Cardiac muscle cell (in vitro differentiated cells and primary cell): Measurements from ENCODE around the gene ZBED1. TPM values are rescaled to one million over a fixed set of nuclear protein-coding genes. Genes with fewer than 3 reads are reported as not detected.

ENCODE experiments used
- DNase-seq, 2 donors: peaks; one replicate each; pipeline versions ENCODE4 v3.0.0 to v3.0.0-alpha.2; 2010 to 2017; ENCODE audit warnings: low read depth in 1 of 2, low spot score in 1 of 2
- H3K27ac ChIP-seq: fragments of 200-600 bp; sonication (generic); 2 replicates; pipeline ENCODE4 v1.5.1; 2016
- H3K27me3 ChIP-seq: fragments of 200-600 bp; sonication (generic); 2 replicates; pipeline ENCODE4 v1.6.0; 2016; ENCODE audit warnings: control low read depth
- H3K36me3 ChIP-seq: fragments of 200-600 bp; sonication (generic); 2 replicates; pipeline ENCODE4 v1.5.1; 2016; ENCODE audit warnings: control low read depth
- H3K4me1 ChIP-seq: fragments of 200-600 bp; sonication (generic); 2 replicates; pipeline ENCODE4 v1.8.1; 2017; ENCODE audit warnings: low read depth, mild to moderate bottlenecking, mixed run types
- H3K4me3 ChIP-seq: fragments of 200-600 bp; sonication (generic); 2 replicates; pipeline ENCODE4 v1.5.1; 2016; ENCODE audit warnings: mild to moderate bottlenecking
- H3K9me3 ChIP-seq: fragments of 200-600 bp; sonication (generic); 2 replicates; pipeline ENCODE4 v1.5.1; 2017; ENCODE audit warnings: low read depth, mild to moderate bottlenecking, control low read depth
- polyA plus RNA-seq: library from polyadenylated mRNA; unstranded; fragments of >200 nt; fragmentation: Nextera tagmentation; extraction: Ambion mirVana; gene quantifications from 2 replicates; pipeline ENCODE4 v1.2.1, GENCODE V29; 2016
- total RNA-seq: library from RNA; depleted of rRNA; stranded (reverse); fragments of >200 nt; gene quantifications from 2 replicates; pipeline ENCODE4 v1.2.3, GENCODE V29; 2016
- TF ChIP-seq, protein P1 (sequence below): IDR thresholded peaks from 2 replicates; pipeline ENCODE4 v1.5.1; 2012; ENCODE audit warnings: low read depth, mild to moderate bottlenecking, low read length

ZBED1 gene
- total and polyA plus RNA-seq, 2 experiments from 2014 or later: 21.0 to 32.3 TPM

DNA sequence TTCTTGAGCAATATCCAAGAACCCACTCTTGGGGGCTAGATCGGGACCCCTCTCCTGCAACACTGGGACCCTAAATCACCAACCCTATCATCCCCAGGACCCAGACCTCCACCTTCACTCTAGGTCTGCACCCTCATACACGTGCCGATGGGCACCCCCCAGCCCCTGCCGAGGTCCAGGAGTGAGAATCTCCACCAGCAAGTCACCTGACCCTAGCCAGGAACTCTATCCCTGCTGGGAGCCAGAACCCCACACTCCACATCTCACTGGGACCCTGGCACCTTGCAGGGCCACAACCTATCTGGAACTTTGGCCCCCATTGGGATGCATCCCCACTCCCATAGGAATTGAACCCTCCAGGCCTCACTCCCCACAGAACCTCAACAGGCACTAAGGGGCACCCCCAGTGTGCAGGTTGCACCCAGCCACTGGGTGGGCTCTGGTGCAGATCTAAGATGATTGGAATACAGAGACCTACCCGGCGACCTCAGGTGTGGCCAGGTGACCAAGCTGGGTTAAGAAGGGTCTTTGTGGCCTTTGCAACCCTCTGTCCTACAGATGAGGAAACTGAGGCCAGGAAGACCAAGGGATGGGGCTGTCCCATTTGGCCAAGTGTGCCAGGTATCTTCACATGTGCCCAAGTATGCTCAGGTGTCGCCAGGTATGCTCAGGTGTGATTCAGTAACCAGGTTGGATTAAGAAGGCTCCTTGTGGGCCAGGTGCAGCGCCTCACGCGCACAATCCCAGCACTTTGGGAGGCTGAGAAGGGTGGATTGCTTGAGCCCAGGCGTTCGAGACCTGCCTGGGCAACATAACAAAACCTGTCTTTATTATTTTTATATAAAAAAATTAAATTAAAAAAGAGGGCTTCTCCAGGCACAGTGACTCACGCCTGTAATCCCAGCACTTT, 3.1 kb upstream of the ZBED1 start:
- TF ChIP-seq, protein P1, sequence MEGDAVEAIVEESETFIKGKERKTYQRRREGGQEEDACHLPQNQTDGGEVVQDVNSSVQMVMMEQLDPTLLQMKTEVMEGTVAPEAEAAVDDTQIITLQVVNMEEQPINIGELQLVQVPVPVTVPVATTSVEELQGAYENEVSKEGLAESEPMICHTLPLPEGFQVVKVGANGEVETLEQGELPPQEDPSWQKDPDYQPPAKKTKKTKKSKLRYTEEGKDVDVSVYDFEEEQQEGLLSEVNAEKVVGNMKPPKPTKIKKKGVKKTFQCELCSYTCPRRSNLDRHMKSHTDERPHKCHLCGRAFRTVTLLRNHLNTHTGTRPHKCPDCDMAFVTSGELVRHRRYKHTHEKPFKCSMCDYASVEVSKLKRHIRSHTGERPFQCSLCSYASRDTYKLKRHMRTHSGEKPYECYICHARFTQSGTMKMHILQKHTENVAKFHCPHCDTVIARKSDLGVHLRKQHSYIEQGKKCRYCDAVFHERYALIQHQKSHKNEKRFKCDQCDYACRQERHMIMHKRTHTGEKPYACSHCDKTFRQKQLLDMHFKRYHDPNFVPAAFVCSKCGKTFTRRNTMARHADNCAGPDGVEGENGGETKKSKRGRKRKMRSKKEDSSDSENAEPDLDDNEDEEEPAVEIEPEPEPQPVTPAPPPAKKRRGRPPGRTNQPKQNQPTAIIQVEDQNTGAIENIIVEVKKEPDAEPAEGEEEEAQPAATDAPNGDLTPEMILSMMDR: no peak
- H3K36me3 ChIP-seq: no peaks in the 10 kb centered on the region
- no peak for DNase-seq
- no peak overlapping the region for H3K27ac ChIP-seq
- H3K27me3 ChIP-seq: no peaks in the 10 kb centered on the region
- H3K4me3 ChIP-seq: no peak overlapping the region
- H3K9me3 ChIP-seq: no peaks in the 10 kb centered on the region
- peaks cover 2% of the 10 kb centered on the region for H3K4me1 ChIP-seq

DNA sequence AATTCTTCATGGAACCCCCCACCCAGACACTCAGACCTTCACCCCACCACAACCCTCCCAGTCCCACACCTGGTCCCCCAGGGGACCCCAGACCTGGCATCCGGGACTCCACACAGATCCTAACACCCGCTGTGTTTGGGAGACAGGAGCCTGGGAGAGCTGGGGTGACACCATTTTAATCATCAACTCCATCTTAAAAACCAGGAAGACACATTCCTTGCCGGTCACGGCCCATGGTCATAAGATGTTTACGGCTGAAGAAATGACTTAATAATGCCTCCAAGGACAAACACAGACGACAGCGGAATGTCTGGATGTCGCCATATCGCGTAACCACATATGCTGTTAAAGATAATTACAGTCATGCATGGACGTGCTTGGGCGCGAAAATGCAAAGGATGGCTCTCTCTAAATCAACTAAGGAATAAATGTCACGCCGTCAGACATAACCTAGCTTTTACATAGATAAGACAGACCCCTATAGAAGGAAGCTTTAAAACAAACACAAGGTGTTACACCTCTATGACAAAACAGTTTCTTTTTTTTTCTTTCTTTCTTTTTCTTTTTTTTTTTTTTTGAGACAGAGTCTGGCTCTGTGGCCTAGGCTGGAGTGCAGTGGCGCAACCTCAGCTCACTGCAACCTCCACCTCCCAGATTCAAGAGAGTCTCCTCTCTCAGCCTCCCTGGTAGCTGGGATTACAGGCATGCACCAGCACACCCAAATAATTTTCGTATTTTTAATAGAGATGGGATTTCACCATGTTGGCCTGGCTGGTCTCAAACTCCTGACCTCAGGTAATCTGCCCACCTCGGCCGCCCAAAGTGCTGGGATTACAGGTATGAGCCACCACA, 2.1 kb upstream of the ZBED1 start:
- Histone ChIP-seq H3K27ac (peak overlapping the region; percentile 6), H3K36me3 (no peaks in the 10 kb centered on the region), H3K4me3 (no peak overlapping the region), H3K4me1 (peaks cover 11% of the 10 kb centered on the region), H3K9me3 (no peaks in the 10 kb centered on the region), H3K27me3 (no peaks in the 10 kb centered on the region)
- peak in 1 of 2 donors; percentile 44 for DNase-seq
- TF ChIP-seq, protein P1: no peak

DNA sequence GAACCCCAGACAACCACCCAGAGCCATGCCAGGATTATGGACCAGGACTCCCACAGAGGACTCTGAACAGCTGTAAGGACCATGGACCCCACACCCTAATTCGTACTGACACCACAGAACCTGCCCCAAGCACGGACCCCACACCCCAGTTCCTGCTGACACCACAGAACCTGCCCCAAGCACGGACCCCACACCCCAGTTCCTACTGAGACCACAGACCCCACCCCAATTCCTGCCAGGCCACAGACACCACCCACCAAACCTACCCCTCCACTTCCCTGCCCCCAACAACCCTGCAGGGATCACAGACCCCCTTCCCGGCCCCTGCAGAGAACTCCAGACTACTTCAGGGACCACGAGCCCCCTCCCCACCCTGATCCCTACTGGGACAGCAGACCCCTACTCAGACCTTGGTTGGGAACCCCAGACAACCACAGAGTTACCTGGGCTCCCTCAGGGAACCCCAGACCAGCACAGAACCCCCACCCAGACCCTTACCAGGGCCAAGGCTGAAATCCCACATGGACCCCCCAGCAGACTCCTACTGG, 1.4 kb upstream of the ZBED1 start:
- TF ChIP-seq, protein P1: no peak
- H3K27ac ChIP-seq: peak overlapping the region; percentile 6
- no peaks in the 10 kb centered on the region for H3K27me3 ChIP-seq
- H3K9me3 ChIP-seq: no peaks in the 10 kb centered on the region
- no peak overlapping the region for H3K4me3 ChIP-seq
- peaks cover 18% of the 10 kb centered on the region for H3K4me1 ChIP-seq
- no peaks in the 10 kb centered on the region for H3K36me3 ChIP-seq
- no peak for DNase-seq

DNA sequence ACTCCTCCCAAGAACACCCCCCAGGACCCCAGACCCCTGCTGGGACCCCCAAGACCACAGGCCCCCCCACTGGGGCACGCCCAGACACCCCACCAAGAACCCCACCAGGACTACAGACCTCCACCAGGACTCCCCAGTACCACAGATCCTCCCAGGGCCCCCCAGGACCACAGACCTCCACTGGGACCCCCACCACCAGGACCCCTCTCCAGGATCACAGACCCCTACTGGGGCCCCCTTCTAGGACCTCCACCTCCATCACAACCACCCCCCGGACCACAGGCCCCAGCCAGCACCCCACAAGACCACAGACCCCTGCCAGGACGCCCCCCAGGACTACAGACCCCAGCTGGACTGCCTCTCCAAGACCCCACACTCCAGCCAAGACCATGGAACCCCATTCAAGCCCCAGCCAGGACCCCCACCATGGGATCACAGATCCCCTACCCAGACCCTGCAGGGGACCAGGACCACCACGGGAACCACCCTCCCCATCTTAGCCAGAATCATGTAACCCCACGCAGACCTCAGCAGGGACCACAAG, 855 bp upstream of the ZBED1 start:
- no peak for DNase-seq

More for the DNA sequence above, 855 bp upstream of the ZBED1 start:
- H3K9me3 ChIP-seq: no peaks in the 10 kb centered on the region
- no peaks in the 10 kb centered on the region for H3K27me3 ChIP-seq
- no peak overlapping the region for H3K4me3 ChIP-seq
- no peak overlapping the region for H3K27ac ChIP-seq
- H3K4me1 ChIP-seq: peaks cover 18% of the 10 kb centered on the region
- TF ChIP-seq, protein P1: no peak
- no peaks in the 10 kb centered on the region for H3K36me3 ChIP-seq
